DND-41 (cell line): ENCODE results near the gene RBM47.

Source experiments
- CTCF ChIP-seq: IDR thresholded peaks from 2 replicates; pipeline ENCODE4 v1.5.1; 2012; ENCODE audit warnings: borderline replicate concordance, low read length, moderate library complexity, mild to moderate bottlenecking; ENCODE audit not compliant: poor library complexity, severe bottlenecking; ENCODE audit errors: extremely low read depth
- EZH2 ChIP-seq: IDR thresholded peaks from 3 replicates; pipeline ENCODE4 v1.6.1; 2012; ENCODE audit warnings: borderline replicate concordance, low read depth, mild to moderate bottlenecking, moderate library complexity, low read length, inconsistent platforms; ENCODE audit not compliant: severe bottlenecking

GRCh38 chr4:40394236-40394635, 235.4 kb downstream of the RBM47 start:
- TF ChIP-seq CTCF (no peak), EZH2 (no peak)
